Stimulated activated CD4-positive, alpha-beta T cell treated with anti-CD3 and anti-CD28 coated beads, Interleukin-15, amount 100 ng/mL, for 48 hours (primary cell): ENCODE measurements around the gene LRMDA.

Experiments used
- DNase-seq, 2 donors: peaks; one replicate each; pipeline ENCODE4 v3.0.0-alpha.2; 2020; ENCODE audit warnings: low read depth in 2 of 2

The LRMDA gene

DNA sequence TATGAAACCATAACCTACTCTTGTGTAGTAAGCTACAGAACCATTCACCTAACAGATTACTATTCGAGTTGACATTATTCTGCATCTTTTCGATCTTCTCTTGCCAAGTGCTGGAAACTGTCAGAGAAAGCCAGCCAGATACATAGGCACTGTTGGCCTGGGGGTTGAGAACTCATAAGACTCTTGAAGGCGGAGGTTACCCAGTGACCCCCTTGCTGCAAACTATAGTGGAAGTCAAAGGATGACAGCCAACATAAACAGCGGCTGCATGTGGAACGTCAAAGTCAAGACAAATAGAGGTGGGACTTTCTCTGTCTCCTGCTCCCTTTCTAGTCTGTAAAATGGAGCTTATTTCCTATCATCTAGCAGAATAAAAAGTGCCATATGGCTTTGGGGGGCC is 394.2 kb downstream of the LRMDA start:
- no peak for DNase-seq

DNA sequence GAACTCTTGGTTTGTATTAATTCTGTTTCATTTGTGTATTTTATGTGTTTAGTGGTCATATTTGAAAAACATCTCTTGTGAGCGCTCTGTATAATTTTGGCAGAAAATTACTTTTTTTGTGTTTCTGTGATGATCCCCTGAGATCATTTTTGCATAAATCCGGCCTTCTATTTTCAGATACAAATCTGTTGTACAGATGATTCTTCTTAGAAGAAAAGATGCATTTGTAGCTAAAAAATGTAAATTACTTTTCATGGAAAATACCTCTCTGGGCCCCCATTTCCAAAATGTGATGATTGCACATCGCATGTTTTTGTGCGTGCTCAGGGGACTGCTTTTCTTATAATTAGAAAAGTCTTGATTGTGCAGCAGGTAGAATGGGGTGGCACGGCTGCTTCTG is 395.4 kb downstream of the LRMDA start:
- no peak for DNase-seq

DNA sequence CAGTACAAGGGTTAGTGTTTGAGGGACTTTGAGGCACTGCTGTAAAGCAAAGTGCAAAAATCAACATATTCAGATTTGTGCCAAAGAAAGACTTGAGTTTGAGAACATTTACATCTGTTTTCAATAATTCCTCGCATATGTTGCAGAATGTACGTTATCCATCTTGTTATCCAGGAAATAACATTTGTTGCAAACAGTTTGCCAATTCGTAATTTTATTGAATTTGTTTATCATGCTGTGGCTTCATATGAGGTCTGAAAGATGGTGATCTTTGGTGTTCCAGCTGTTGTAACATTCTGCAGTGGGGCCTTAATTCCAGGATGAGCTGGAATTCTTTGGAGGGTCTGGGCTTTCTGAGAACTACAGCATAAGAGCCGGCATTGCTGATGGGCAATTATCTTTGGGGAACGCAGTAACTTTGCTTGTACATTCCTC is 396.2 kb downstream of the LRMDA start:
- no peak for DNase-seq

DNA sequence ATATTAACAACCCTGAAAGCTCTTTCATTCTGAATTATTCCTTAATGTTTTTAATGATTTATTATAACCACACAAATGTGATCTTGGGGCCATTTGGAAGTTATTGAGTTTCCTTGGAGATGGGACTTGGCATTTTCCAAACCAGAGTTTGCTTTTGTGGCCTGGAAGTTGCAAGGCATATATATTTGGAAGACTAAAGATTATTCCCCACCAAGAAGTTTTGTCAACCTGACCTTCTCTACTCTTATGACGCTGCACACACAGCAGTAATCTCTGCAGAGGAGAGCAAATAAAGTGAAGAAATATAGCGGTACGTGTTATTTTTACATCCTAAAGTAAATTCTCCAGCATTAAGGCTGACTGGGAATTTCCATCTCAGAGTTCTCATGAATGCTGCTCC is 397.0 kb downstream of the LRMDA start:
- DNase-seq, result no peak

DNA sequence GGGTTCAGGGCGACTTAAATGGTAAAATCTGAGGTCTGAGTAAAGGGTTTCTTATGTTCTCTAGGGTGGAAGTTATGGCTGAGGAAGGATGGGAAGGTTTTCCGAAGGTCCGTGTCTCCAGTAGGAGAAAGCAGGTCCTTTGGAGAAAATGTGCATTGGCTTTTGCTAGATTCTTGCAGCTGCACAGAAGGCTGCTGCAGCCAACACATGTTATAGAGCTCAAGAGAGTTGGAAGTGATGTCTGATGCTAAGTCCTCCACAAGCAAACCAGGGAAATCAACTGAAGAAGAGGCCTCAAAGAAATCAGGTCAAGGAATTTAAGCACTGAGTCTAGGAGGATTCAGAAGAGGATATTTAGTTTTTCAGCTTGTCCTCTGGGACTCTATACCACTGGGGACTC is 404.6 kb downstream of the LRMDA start:
- no peak for DNase-seq

DNA sequence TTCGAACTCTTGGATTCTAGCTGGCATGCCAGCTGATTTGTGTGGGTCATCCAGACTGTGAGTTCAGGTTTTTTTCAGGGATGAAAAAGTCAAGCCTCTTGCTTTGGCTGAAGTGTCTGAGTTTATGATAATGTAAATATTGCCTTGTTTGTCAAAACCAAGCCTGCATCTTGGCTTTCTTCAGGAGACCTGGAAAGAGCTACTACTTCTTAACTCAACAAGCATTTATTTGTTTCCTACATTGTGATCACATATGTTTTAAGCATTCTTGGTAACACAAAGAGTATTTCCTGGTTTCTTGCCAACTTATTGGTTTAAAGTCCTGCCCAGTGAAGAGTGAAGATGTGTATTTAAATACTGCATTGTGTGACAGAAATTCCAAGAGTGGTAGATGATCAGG is 407.1 kb downstream of the LRMDA start:
- no peak for DNase-seq

DNA sequence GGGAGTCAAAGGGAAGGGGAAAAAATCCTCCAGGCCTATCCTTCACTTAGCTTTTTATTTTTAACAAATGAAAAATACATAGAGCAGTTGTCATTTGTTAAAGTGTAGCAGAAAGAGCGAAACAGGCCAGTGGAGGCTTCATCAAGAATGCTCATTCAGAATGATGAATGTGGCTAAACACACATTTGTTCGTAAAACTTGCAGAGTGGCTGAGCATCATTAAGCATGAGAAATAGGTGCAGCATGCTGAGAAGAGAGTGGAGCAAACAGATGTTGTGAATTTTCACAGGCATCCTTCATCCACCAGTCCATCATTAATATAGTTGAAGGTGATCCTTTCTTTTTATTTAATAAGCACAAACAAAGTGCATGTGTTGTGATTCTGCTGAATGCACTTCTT is 407.6 kb downstream of the LRMDA start:
- DNase-seq, result no peak

DNA sequence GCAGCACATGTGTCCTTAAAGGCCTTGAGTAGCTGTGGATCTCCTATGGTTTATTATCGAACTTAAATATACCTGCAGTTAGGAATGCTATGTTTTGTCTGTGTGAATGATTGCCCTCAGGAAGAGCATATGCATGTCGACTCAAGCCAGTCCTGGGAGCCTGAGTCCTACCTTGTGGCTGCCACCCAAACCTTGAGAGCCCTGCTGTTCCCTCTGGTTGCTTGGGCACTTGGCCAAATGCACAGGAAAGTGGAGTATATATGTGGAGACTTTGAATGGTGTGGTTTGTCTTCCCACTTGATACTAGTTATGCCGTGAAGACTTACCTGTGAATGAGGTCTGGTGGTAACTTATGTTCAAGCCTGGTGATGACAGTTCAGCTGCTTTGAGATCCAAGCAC is 409.8 kb downstream of the LRMDA start:
- DNase-seq, result no peak

DNA sequence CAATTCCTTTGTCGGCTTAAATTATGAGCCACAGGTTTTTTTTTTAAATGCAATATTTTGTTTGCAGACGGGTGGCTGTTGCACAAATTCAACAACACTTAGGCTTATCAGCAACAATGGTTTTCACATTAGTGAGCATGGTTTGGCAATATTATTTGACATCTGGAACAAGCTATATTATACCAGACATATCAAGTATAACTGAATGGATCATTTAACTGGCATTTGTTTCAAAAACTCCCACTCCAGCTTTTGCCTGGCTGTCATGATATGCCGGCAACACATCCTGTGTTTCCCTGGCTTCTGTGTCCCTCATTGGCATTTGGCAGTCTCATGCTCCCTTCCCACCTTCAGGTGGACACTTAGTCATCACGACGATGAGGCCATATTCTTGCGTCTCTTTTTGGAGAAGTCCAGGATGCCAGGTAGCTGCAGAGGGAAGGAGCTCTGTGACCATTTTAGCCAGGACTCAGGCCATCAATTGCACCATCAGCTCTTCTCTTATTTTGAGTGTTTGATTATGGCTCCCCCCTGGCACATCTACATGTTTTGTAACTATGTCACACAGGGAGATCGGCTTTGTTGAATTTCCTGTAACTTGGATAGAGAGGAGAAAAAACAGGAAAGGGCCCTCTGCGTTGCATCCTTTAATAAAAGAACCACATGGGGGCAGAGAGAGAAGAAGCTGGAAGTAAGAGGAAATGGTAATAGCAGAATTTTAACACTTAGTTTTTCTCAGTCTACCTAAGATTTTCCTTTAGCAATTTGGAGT is 413.9 kb downstream of the LRMDA start:
- no peak for DNase-seq

DNA sequence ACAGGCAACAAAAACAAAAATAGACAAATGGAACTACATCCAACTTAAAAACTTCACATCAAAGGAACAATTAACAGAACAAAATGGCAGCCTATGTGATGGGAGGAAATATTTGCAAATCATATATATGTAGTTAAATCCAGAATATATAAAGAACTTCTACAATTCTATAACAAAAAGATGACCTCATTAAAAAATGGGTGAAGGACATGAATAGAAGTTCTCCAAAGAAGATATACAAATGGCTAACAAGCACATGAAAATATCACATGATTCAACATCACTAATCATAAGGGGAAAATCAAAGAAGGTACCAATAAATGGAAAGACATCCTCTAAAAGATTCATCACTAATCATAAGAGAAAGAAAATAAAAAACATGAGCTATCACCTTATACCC is 416.1 kb downstream of the LRMDA start:
- DNase-seq, result no peak

DNA sequence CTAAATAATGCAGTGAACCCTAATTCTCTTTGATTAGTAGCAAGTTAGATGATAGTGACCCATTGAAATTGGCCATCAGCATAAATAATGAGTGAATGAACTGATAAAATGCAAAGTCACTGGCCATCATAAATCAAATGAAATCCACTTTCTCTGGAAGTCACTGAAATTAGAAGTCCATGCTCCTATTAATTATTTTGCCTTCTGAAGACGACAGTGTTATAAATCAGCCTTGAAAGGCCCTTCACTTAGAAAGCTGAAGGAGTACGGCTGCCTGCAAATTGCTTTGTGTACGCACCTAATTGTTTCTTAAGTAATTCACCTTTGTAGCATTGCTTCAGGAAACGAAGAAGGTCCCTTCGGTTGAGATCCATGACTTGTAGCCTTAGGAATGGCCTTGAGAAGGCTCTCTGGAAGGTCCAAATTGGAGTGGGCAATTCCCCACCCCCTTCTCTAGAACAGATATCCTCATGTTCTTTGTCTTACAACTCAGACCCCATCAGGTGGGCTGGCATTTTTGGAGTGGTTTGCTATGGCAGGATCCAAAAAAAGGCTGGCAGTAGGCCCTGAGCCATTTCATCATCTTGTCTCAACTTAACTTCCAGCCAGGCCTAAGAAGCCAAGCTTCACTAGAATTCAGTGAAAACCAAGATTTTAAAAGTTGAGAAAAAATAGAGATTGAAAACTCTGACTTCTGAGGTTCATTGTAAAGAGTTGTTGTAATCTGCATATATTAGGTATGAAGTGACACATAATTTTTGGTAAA is 420.3 kb downstream of the LRMDA start:
- no peak for DNase-seq

DNA sequence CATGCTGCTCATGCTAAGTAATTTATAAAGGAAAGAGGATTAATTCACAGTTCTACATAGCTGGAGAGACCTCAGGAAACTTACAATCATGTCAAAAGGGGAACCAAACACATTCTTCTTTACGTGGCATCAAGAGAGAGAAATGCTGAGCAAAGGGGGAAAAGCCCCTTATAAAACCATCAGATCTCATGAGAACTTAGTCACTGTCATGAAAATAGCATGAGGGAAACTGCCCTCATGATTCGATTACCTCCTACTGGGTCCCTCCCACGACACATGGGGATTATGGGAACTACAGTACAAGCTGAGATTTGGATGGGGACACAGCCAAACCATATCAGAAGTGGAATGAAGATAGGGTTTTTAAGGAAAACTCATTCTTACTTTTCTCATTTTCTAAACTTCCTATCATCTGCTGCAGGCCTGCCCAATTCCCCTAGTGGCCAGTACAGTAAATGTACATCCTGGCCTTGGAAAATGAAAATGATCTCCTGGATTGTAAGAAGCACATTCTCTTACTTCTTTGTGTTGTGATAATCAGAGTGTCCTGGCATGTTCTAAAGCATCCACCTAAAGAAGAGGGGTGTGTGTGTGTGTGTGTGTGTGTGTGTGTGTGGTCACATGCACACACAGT is 421.5 kb downstream of the LRMDA start:
- DNase-seq, result no peak

DNA sequence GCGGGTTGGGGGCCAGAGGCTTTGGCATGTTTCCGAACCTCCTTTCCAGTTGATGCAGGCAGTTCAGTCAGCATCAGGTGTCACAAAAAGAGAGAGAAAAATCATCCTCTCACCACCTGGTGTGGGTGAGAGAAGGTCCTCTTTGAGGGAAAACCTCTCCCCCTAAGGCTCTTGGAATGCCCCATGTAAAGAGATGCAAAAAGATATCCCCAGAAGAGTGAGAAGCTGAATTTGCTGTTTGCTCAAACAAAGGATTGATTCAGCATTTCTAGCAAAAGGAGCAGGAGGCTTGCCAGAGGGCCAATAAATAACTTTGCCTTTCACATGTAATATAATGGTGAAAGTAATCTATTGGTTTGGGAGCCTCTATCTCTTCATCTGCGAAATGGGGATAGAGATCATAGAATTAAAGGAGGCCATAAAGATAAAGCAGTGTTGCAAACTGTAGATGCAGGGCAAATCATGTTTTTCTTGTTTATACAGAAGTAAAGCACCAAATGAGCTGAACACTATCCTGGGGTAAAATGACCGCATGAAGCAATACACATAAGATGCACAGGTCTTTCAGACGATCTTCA is 425.9 kb downstream of the LRMDA start:
- DNase-seq, result no peak

DNA sequence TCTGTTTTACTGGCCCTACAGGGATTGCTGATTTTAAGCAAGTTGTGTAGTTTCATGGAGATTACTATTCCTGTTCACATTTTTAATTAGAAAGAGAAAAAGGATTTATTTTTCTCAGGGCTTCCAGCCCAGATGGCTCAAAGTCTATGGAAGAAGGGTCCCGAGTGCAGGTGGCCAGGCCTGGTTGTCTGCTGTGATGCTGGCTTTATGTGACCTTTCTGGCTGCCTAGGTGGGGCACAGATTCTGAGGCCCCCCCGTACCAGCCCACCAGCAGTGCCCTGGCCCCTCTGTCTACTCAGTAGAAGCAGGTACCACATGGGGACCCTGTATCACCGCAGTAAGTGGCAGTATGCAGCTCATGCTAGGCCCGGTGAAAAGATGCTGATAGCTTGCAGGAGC is 426.5 kb downstream of the LRMDA start:
- no peak for DNase-seq

DNA sequence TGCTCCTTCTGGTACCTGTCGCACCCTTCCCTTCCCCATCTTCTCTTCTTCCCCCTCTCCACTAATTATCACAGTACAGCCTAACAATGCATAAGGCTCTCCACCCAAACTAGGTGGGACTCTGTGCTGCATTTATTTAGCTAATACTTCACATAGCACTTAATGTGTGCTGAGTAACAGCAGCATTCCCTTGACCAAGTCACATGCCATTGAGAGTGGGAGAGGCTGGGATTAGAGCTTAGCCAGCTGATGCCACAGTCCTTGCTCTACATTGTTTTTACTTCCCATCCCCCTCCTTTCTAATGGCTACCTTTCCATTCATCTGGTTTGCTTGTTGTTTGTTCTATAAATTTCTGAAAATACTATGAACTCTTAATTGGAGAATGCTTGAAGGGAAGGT is 426.9 kb downstream of the LRMDA start:
- no peak for DNase-seq

DNA sequence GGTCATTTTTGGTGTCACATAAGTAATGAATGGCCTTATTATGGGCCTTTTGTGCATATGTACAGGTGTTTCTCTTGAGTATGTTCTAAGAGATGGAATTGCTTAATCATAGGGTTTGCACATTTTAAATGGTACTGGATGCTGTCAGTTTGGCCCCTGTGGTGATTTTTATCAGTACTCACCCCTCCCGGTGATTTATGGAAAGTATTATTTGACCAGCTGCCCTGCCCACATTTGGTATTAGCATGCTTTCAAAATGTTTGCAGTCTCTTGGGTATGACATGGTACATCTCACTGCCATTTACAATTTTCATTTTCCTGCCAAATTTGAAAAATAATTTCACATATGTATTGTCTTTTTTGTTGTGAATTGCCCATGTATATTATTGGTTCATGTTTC is 427.7 kb downstream of the LRMDA start:
- DNase-seq, result no peak

DNA sequence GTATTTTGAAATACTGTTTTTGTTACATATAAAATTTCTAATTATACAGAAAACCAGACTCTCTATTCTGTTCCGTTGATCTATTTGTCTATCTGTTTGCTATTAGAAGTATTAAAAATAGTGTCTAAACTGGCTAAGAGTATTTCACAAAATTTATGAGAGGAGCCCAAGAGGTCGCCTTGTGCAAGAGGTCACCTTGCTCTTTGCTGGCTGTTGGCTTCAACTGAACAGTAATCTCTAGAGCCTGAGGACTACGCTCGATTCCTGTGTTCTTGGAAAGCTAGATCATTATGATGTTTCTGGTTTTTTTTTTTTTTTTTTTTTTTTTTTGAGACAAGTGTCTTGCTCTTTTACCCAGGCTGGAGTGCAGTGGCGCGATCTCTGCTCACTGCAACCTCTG is 428.6 kb downstream of the LRMDA start:
- DNase-seq, result no peak

DNA sequence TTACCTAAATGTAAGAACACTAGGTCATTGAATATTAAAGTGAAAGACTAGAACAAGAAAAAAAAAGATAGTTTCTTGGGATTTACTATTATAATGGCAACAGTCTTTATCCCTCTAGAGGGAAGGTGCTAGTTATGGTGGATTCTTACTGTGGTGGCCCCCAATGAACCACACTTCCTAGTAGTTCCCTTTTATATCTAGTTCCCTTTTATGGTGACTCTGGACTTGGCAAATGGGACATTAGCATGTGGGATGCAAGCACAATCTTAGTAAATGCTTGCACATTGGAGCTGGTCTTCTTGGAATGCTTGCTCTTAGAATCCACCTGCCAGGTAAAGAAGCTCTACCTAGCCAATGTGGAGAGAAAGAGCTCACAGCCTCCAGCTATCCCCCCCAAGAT is 430.2 kb downstream of the LRMDA start:
- no peak for DNase-seq

DNA sequence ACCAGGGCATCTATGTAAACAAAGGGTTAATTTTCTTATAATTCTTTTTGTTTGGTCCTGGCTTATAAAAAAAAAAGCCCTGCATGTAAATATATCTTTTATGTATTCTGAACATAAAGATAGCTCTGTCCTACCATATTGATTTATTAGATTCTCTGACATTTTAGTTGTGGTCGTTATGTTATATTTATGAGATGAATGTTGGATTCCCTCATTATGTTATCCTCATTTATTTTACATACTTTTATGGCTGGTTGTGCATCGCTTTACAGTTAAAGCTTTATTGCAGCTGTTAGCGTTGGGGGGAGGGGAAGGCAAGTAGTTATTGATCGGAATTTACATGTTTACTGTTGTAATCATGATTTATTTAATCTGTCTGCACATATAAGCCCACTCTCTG is 431.5 kb downstream of the LRMDA start:
- DNase-seq, result no peak

DNA sequence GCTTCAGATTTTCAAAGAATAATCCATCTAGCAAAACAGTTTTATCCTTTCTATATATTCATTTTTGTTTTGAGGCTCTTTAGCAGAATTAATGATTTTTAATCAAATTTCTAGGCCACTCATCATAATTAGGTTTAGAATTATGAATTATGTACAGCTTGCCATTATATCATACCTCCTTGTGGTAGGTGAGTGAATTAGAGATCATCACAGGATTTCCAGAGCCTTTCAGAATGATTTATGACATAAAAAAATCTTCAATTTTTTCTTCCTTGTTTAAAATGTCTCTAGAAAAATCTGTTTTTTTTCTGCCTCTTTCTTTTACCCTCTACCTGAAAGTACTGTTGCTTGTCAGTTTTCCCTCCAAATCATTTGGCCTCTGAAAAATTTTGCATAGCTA is 433.3 kb downstream of the LRMDA start:
- DNase-seq, result no peak

DNA sequence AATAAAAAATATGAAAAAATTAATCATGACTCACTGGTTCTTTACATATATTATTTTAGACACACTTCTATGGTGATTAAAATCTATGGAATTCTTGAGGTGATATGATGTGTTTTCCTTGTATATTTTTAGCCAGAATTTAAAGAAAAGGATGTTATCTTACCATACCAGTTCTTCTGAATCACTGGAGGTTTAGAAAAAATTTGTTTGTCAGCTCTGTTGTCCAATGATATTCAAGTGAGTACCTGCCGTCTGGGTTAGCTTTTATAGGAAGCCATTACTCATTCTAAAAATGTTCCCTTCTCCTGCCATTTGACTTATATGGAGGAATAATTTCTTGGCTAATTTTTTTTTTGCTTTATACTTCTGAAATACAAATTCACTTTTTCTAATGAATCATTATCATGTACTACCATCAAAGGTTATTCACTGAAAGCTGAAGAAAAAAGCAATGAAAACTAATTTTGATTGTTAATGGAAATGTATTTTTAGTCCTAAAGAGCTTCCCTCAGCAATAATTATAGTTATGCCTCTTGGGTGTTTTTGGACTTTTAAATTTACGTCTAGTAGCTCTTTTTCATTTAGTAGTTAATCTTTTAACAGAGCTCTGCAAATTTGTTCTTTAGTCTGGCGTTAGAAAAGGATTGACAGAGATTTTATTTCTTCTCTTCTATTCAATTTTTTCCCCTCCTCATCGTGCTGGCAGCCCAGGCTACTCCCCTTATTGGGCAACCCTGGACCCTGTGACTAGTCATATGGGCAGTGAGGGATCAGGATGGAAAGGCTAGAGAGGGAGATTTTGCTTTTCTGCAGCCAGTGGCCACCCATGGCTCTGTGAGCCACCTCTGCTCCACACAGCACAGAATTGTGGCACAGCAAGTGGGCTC is 434.2 kb downstream of the LRMDA start:
- no peak for DNase-seq

DNA sequence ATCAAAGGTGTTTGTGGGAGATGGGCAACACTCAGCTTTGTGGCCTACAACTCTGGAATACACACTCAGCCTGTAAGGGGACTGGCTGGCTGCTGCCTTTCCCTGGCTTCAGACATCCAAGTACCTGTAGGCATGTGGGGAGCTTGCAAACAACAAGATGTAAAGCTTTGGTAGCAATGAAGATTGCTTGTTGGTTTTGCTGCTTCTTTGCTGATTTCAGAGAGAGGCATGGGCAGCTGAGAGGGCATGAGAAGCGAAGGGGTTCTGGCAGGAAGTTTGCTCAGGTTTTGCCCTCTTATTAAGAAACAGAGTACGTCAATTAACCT is 434.8 kb downstream of the LRMDA start:
- DNase-seq, result no peak
